Tibial nerve (tissue), 3 donors: ENCODE data around the gene PROSER2.

Experiments used
- EP300 ChIP-seq, 2 donors: sonication (generic); formaldehyde crosslinking; IDR thresholded peaks; one replicate each; pipeline ENCODE4 v1.6.1; 2017; ENCODE audit warnings: antibody characterized with exemption in 2 of 2, mild to moderate bottlenecking in 1 of 2
- POLR2A ChIP-seq, 2 donors: fragments of 450-650 bp; IDR thresholded peaks; one replicate each; pipeline ENCODE4 v1.6.1; 2017; ENCODE audit warnings: antibody characterized with exemption in 2 of 2, mild to moderate bottlenecking in 2 of 2, moderate library complexity in 2 of 2

GRCh38 chr10:11831520-11831951 lies 8.4 kb downstream of the PROSER2 start:
- TF ChIP-seq POLR2A (IDR thresholded peaks at IDR 0.05) (no peak), EP300 (IDR thresholded peaks at IDR 0.05) (no peak)
